ENCODE measurements around the gene EYA4. TPM values are rescaled to one million over a fixed set of nuclear protein-coding genes. Genes with fewer than 3 reads are reported as not detected.

Gene EYA4
- total and polyA plus RNA-seq, 2 donors (not counting 1 experiment from before 2014, with no cell fraction given): 4.6 to 38.0 TPM

DNA sequence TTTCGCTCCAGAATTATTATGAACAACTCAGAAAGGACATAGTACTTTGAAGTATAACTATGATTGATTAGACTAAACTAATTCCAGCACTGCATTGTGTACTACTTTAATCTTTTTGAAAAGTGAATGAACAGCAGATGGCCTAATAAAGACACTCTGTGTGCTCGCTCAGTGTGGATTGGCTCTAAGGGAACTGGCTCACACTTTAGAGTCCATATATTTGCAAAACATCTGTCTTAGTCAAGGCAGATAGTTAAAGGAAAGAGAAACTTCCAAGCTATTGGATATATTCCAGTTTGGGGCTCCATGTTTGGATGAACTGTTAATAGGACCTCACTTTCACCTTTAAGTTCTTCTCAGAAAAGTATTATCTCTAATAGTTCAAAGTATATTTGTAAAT, 218.9 kb downstream of the EYA4 start:
- no peak for DNase-seq (ENCODE audit: low read depth in 2 of 2)
- no peak for TF ChIP-seq EZH2 (IDR thresholded peaks at IDR 0.05; ENCODE audit: low read length, missing control alignments)
- TF ChIP-seq CTCF (conservative IDR thresholded peaks at IDR 0.05 in 1 of 2, IDR thresholded peaks at IDR 0.05 in 1 of 2; ENCODE audit: low read depth in 1 of 2, low read length in 2 of 2): no peak
- H3K9ac ChIP-seq (ENCODE audit: insufficient read depth, low read length): no peak overlapping the region

DNA sequence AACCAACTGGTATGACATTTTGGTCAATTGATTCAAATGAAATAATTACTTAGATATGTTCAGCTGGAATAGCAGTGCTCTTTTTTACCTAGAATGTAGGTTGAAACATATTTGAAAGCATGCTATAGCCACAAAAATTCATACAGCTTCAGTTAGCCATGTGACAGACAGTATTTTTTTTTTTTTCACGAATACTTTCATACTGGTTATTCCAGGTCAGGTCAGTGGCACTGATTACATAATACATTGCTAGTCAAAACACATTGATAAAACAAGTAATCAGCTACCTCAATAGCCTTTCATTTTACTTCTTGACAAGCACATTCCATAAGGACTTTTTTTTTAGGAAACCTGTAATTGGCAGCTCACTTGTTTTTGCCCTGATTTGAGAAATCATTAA, 222.6 kb downstream of the EYA4 start:
- Histone ChIP-seq H3K9me3 (ENCODE audit: control insufficient read depth, insufficient read depth, low read depth, low read length) (no peaks in the 10 kb centered on the region), H3K27me3 (ENCODE audit: control insufficient read depth, insufficient read depth, low read length) (no peaks in the 10 kb centered on the region), H3K4me1 (ENCODE audit: control insufficient read depth, extremely low read depth, insufficient read depth, low read length) (no peaks in the 10 kb centered on the region), H2AFZ (ENCODE audit: low read length) (no peak overlapping the region), H3K9ac (ENCODE audit: insufficient read depth, low read length) (no peak overlapping the region), H3K36me3 (ENCODE audit: control insufficient read depth, insufficient read depth, low read length) (no peaks in the 10 kb centered on the region), H3K79me2 (ENCODE audit: control insufficient read depth, insufficient read depth, low read length) (no peaks in the 10 kb centered on the region), H3K27ac (ENCODE audit: insufficient read depth, low read length) (no peak overlapping the region), H3K4me2 (ENCODE audit: extremely low read depth, insufficient read depth, low read length) (no peak overlapping the region), H3K4me3 (replicated peaks in 1 of 4; ENCODE audit: control extremely low read depth in 1 of 4, insufficient read depth in 1 of 4, low read depth in 3 of 4, low read length in 4 of 4) (no peak overlapping the region), H4K20me1 (ENCODE audit: control insufficient read depth, extremely low read depth, insufficient read depth, low read length) (no peaks in the 10 kb centered on the region)
- peak in 1 of 2 donors; percentile 4 for DNase-seq (ENCODE audit: low read depth in 2 of 2)
- no peak for TF ChIP-seq EZH2 (IDR thresholded peaks at IDR 0.05; ENCODE audit: low read length, missing control alignments)
- no peak for TF ChIP-seq CTCF (conservative IDR thresholded peaks at IDR 0.05 in 1 of 2, IDR thresholded peaks at IDR 0.05 in 1 of 2; ENCODE audit: low read depth in 1 of 2, low read length in 2 of 2)

More for the DNA sequence above, 218.9 kb downstream of the EYA4 start:
- no peak overlapping the region for H3K27ac ChIP-seq (ENCODE audit: insufficient read depth, low read length)
- no peaks in the 10 kb centered on the region for H3K4me1 ChIP-seq (ENCODE audit: control insufficient read depth, extremely low read depth, insufficient read depth, low read length)
- no peak overlapping the region for H2AFZ ChIP-seq (ENCODE audit: low read length)
- H3K36me3 ChIP-seq (ENCODE audit: control insufficient read depth, insufficient read depth, low read length): no peaks in the 10 kb centered on the region
- H4K20me1 ChIP-seq (ENCODE audit: control insufficient read depth, extremely low read depth, insufficient read depth, low read length): no peaks in the 10 kb centered on the region
- no peaks in the 10 kb centered on the region for H3K27me3 ChIP-seq (ENCODE audit: control insufficient read depth, insufficient read depth, low read length)
- H3K9me3 ChIP-seq (ENCODE audit: control insufficient read depth, insufficient read depth, low read depth, low read length): no peaks in the 10 kb centered on the region
- H3K79me2 ChIP-seq (ENCODE audit: control insufficient read depth, insufficient read depth, low read length): no peaks in the 10 kb centered on the region
- H3K4me3 ChIP-seq (replicated peaks in 1 of 4; ENCODE audit: control extremely low read depth in 1 of 4, insufficient read depth in 1 of 4, low read depth in 3 of 4, low read length in 4 of 4): no peak overlapping the region
- no peak overlapping the region for H3K4me2 ChIP-seq (ENCODE audit: extremely low read depth, insufficient read depth, low read length)

DNA sequence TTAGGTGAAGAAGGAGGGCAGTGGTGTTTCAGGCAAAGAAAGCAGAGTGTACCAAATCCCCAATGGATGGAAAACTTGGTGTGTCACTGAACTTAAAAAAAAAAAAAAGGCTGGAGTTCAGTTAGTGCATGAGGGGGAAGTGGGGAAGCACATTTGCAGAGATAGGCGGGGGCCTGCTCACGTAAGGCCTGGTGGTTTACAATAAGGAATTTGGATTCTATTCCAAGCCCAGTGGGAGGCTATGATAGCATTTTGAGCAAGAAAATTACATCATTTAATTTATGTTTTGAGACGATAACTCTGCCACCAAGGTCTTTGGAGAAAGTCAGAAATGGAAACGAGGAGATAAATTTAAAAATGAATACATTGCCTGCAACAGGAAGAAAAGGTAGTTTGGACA, 225.5 kb downstream of the EYA4 start:
- H3K4me3 ChIP-seq (replicated peaks in 1 of 4; ENCODE audit: control extremely low read depth in 1 of 4, insufficient read depth in 1 of 4, low read depth in 3 of 4, low read length in 4 of 4): no peak overlapping the region
- no peaks in the 10 kb centered on the region for H3K36me3 ChIP-seq (ENCODE audit: control insufficient read depth, insufficient read depth, low read length)
- peak; percentile 12 to 77 for DNase-seq (ENCODE audit: low read depth in 2 of 2)
- no peak overlapping the region for H3K9ac ChIP-seq (ENCODE audit: insufficient read depth, low read length)
- H3K4me1 ChIP-seq (ENCODE audit: control insufficient read depth, extremely low read depth, insufficient read depth, low read length): no peaks in the 10 kb centered on the region
- no peaks in the 10 kb centered on the region for H3K9me3 ChIP-seq (ENCODE audit: control insufficient read depth, insufficient read depth, low read depth, low read length)
- H2AFZ ChIP-seq (ENCODE audit: low read length): no peak overlapping the region
- no peak overlapping the region for H3K4me2 ChIP-seq (ENCODE audit: extremely low read depth, insufficient read depth, low read length)
- no peaks in the 10 kb centered on the region for H3K27me3 ChIP-seq (ENCODE audit: control insufficient read depth, insufficient read depth, low read length)
- no peaks in the 10 kb centered on the region for H3K79me2 ChIP-seq (ENCODE audit: control insufficient read depth, insufficient read depth, low read length)
- no peak for TF ChIP-seq CTCF (conservative IDR thresholded peaks at IDR 0.05 in 1 of 2, IDR thresholded peaks at IDR 0.05 in 1 of 2; ENCODE audit: low read depth in 1 of 2, low read length in 2 of 2)
- no peak for TF ChIP-seq EZH2 (IDR thresholded peaks at IDR 0.05; ENCODE audit: low read length, missing control alignments)
- H4K20me1 ChIP-seq (ENCODE audit: control insufficient read depth, extremely low read depth, insufficient read depth, low read length): no peaks in the 10 kb centered on the region
- H3K27ac ChIP-seq (ENCODE audit: insufficient read depth, low read length): no peak overlapping the region
